ENCODE measurements around the gene ADAM8. TPM values are rescaled to one million over a fixed set of nuclear protein-coding genes. Genes with fewer than 3 reads are reported as not detected.

ADAM8 gene
- total and polyA plus RNA-seq, 10 of the 15 experiments (the other 5 are each of a cell fraction or from before 2014, with no cell fraction given) = 0.37 to 92.7 (median 21.7) TPM

DNA sequence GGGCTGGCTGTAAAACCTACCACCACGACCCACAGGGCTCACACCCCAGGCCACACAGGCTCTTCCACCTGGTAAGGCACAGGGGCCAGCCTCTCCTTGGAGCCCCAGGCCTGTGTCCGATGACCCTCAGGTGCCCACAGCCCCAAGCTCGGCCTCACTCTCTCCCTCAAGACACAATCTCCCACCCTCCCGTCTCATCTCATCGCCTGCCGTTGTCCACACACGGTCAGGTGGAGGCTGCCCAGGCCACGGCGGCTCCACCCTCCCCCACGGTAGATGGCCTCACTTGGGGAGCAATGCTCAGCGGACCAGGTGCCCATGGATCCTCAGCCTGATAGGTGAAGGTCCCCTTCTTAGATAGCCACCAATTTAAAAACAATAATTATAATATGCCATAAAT is 55.3 kb downstream of the ADAM8 start:
- Histone ChIP-seq H3K4me1 (ENCODE audit: control insufficient read depth, insufficient read depth, low read length) (no peaks in the 10 kb centered on the region), H3K36me3 (ENCODE audit: control insufficient read depth in 2 of 2, insufficient read depth in 2 of 2, low read length in 1 of 2) (no peaks in the 10 kb centered on the region), H4K20me1 (ENCODE audit: control insufficient read depth, insufficient read depth) (no peaks in the 10 kb centered on the region), H3K9me3 (replicated peaks; ENCODE audit: control insufficient read depth, insufficient read depth, low read length) (no peaks in the 10 kb centered on the region), H2AFZ (ENCODE audit: control insufficient read depth, low read depth, low read length) (no peak overlapping the region), H3K4me2 (ENCODE audit: control insufficient read depth, insufficient read depth) (no peak overlapping the region), H3K4me3 (no peak overlapping the region), H3K79me2 (ENCODE audit: control insufficient read depth, insufficient read depth, low read length) (no peaks in the 10 kb centered on the region), H3K27ac (ENCODE audit: control insufficient read depth, insufficient read depth) (no peak overlapping the region), H3K27me3 (replicated peaks in 1 of 2; ENCODE audit: control insufficient read depth in 2 of 2, insufficient read depth in 2 of 2, low read length in 1 of 2) (no peaks in the 10 kb centered on the region), H3K9ac (ENCODE audit: control insufficient read depth, insufficient read depth, low read length) (no peak overlapping the region)
- intact Hi-C loops (cut with micrococcal nuclease; ENCODE audit: unreplicated experiment) = no loop called here
- CTCF ChIA-PET = no interaction called here
- RAD21 ChIA-PET (ENCODE audit: unreplicated experiment) = no interaction called here
- in situ Hi-C loops (cut with MboI) = no loop called here
- no peak for DNase-seq (ENCODE audit: low read depth, low spot score)
- no peak for TF ChIP-seq HDAC6 (IDR thresholded peaks at IDR 0.05; ENCODE audit: unreplicated experiment)
- no peak for TF ChIP-seq HCFC1 (IDR thresholded peaks at IDR 0.05; ENCODE audit: low read length)
- TF ChIP-seq, protein P1, sequence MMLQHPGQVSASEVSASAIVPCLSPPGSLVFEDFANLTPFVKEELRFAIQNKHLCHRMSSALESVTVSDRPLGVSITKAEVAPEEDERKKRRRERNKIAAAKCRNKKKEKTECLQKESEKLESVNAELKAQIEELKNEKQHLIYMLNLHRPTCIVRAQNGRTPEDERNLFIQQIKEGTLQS (IDR thresholded peaks at IDR 0.05; ENCODE audit: borderline replicate concordance, extremely low read depth, low read depth, low read length) = no peak
- no peak for TF ChIP-seq SPI1 (IDR thresholded peaks at IDR 0.05; ENCODE audit: borderline replicate concordance, insufficient read depth, low read depth, low read length)
- TF ChIP-seq EED (IDR thresholded peaks at IDR 0.05; ENCODE audit: low read depth) = no peak
- no peak for TF ChIP-seq CREM (IDR thresholded peaks at IDR 0.05; ENCODE audit: low read depth)
- no peak for TF ChIP-seq POLR2AphosphoS5 (IDR thresholded peaks at IDR 0.05; ENCODE audit: low read length)
- no peak for TF ChIP-seq JUNB (IDR thresholded peaks at IDR 0.05)
- no peak for TF ChIP-seq ZNF622 (IDR thresholded peaks at IDR 0.05)
- POLR2A ChIA-PET = no interaction called here
- ATAC-seq = no peak
- 71% methylated on average over 11 of the region's 11 CpGs for WGBS (ENCODE audit: insufficient coverage, insufficient replicate concordance, low lambda C conversion rate, missing lambda C conversion rate)
- SMC1A ChIA-PET (ENCODE audit: uncharacterized antibody, unreplicated experiment) = no interaction called here
- BruUV-seq (replicated peaks) = no TSS peak
- FAIRE-seq = no peak

DNA sequence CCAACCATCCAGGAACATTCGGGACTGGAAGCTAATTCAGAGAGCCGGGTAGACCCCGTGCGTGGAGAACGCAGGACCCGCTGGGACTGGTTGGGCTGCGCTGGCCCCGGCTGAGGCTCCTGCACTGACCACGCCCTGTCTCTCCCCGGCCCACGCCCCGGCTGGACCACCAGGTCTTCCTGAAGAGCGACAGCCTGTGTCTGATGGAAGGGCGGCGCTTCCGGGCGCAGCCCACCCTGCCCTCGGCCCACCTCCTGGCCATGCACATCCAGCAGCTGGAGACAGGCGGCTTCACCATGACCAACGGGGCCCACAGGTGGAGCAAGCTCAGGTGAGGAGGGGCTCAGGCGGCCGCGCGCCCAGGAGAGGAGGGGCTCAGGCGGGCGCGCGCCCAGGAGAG is 56.9 kb downstream of the ADAM8 start:
- in situ Hi-C loops (cut with MboI) = no loop called here
- no peak for DNase-seq (ENCODE audit: low read depth, low spot score)
- H3K9me3 ChIP-seq (replicated peaks; ENCODE audit: control insufficient read depth, insufficient read depth, low read length) = no peaks in the 10 kb centered on the region
- H3K79me2 ChIP-seq (ENCODE audit: control insufficient read depth, insufficient read depth, low read length) = no peaks in the 10 kb centered on the region
- 51% methylated on average over 28 of the region's 28 CpGs for WGBS (ENCODE audit: insufficient coverage, insufficient replicate concordance, low lambda C conversion rate, missing lambda C conversion rate)
- no peaks in the 10 kb centered on the region for H4K20me1 ChIP-seq (ENCODE audit: control insufficient read depth, insufficient read depth)
- H3K27me3 ChIP-seq (replicated peaks in 1 of 2; ENCODE audit: control insufficient read depth in 2 of 2, insufficient read depth in 2 of 2, low read length in 1 of 2) = no peaks in the 10 kb centered on the region
- intact Hi-C loops (cut with micrococcal nuclease; ENCODE audit: unreplicated experiment) = no loop called here
- H3K27ac ChIP-seq (ENCODE audit: control insufficient read depth, insufficient read depth) = no peak overlapping the region
- RAD21 ChIA-PET (ENCODE audit: unreplicated experiment) = interaction anchor here (0.5 kb wide), 1 partner anchor 42 kb away, joined by 3 read pairs; no protein-coding TSS in a partner anchor
- POLR2A ChIA-PET = no interaction called here
- H3K4me3 ChIP-seq = no peak overlapping the region
- H3K9ac ChIP-seq (ENCODE audit: control insufficient read depth, insufficient read depth, low read length) = no peak overlapping the region
- no TSS peak for BruUV-seq (replicated peaks)
- H3K4me2 ChIP-seq (ENCODE audit: control insufficient read depth, insufficient read depth) = no peak overlapping the region
- no peak for ATAC-seq
- no peaks in the 10 kb centered on the region for H3K4me1 ChIP-seq (ENCODE audit: control insufficient read depth, insufficient read depth, low read length)
- SMC1A ChIA-PET (ENCODE audit: uncharacterized antibody, unreplicated experiment) = no interaction called here
- H3K36me3 ChIP-seq (ENCODE audit: control insufficient read depth in 2 of 2, insufficient read depth in 2 of 2, low read length in 1 of 2) = no peaks in the 10 kb centered on the region
- H2AFZ ChIP-seq (ENCODE audit: control insufficient read depth, low read depth, low read length) = no peak overlapping the region
- CTCF ChIA-PET = no interaction called here
- FAIRE-seq = no peak
- TF ChIP-seq CBFB (IDR thresholded peaks at IDR 0.05; ENCODE audit: low read depth) = no peak
- TF ChIP-seq, protein P2, sequence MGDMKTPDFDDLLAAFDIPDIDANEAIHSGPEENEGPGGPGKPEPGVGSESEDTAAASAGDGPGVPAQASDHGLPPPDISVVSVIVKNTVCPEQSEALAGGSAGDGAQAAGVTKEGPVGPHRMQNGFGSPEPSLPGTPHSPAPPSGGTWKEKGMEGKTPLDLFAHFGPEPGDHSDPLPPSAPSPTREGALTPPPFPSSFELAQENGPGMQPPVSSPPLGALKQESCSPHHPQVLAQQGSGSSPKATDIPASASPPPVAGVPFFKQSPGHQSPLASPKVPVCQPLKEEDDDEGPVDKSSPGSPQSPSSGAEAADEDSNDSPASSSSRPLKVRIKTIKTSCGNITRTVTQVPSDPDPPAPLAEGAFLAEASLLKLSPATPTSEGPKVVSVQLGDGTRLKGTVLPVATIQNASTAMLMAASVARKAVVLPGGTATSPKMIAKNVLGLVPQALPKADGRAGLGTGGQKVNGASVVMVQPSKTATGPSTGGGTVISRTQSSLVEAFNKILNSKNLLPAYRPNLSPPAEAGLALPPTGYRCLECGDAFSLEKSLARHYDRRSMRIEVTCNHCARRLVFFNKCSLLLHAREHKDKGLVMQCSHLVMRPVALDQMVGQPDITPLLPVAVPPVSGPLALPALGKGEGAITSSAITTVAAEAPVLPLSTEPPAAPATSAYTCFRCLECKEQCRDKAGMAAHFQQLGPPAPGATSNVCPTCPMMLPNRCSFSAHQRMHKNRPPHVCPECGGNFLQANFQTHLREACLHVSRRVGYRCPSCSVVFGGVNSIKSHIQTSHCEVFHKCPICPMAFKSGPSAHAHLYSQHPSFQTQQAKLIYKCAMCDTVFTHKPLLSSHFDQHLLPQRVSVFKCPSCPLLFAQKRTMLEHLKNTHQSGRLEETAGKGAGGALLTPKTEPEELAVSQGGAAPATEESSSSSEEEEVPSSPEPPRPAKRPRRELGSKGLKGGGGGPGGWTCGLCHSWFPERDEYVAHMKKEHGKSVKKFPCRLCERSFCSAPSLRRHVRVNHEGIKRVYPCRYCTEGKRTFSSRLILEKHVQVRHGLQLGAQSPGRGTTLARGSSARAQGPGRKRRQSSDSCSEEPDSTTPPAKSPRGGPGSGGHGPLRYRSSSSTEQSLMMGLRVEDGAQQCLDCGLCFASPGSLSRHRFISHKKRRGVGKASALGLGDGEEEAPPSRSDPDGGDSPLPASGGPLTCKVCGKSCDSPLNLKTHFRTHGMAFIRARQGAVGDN (IDR thresholded peaks at IDR 0.05) = no peak
- no peak for TF ChIP-seq NR2C1 (IDR thresholded peaks at IDR 0.05)
- TF ChIP-seq SMAD5 (IDR thresholded peaks at IDR 0.05; ENCODE audit: low read depth) = no peak
